HCT116 (cell line): ENCODE measurements around the gene RPS2. TPM values are rescaled to one million over a fixed set of nuclear protein-coding genes. Genes with fewer than 3 reads are reported as not detected.
A peak's percentile ranks its signal among the peaks of the same experiment; 100 is the strongest.

ENCODE experiments used
- ATAC-seq: fragments of 200-7000 bp; cut with Tn5 transposase; 2 replicates; pipeline ENCODE4 v1.9.1; 2020; ENCODE audit warnings: mild to moderate bottlenecking, moderate library complexity
- BruUV-seq: library from RNA; stranded (reverse); fragments of 400-500 nt; replicated peaks from 2 replicates; lab custom pipeline; 2021; lab: Mats Ljungman, UMichigan
- CTCF ChIA-PET: fragments of 300-600 bp; sonication (Branson Sonifier 250); formaldehyde crosslinking; loops from one replicate; lab custom pipeline; 2021; ENCODE audit warnings: antibody characterized with exemption; lab: Charles Lee
- POLR2A ChIA-PET: fragments of 300-600, 350-600 bp; sonication (Branson Sonifier 250); formaldehyde crosslinking; loops from one replicate; lab custom pipeline; 2021; ENCODE audit warnings: antibody characterized with exemption; lab: Charles Lee
- RAD21 ChIA-PET, 2 experiments: fragments of 300-600 bp; sonication (Branson Sonifier 250); formaldehyde crosslinking; loops; one replicate each; lab custom pipeline; 2023; ENCODE audit warnings: low total read pairs in 2 of 2; ENCODE audit not compliant: uncharacterized antibody in 2 of 2, unreplicated experiment in 2 of 2, low non-redundant PET in 1 of 2; lab: Charles Lee
- DNase-seq: peaks from one replicate; pipeline ENCODE4 v3.0.0-alpha.2; 2010; ENCODE audit warnings: low read depth, low spot score
- H2AFZ ChIP-seq: fragments of 200-600 bp; shearing (Covaris generic), sonication (generic); 2 replicates; pipeline ENCODE4 v1.6.1; 2017; ENCODE audit warnings: low read depth, mixed run types, mixed read lengths, antibody characterized with exemption, low read length; ENCODE audit not compliant: poor library complexity, severe bottlenecking
- H3K27ac ChIP-seq: 2 replicates; pipeline ENCODE4 v1.5.1; 2012; ENCODE audit warnings: low read depth, low read length
- H3K27me3 ChIP-seq: fragments of 200-600 bp; sonication (generic); 2 replicates; pipeline ENCODE4 v1.6.1; 2016; ENCODE audit warnings: mixed run types, low read length, mixed read lengths; ENCODE audit not compliant: insufficient read depth
- H3K36me3 ChIP-seq, 2 experiments: fragments of 200-500 bp in 1 of 2; fragments of 200-600 bp in 1 of 2; sonication (Bioruptor generic) in 1 of 2; sonication (generic) in 1 of 2; 2 replicates each; pipeline versions ENCODE4 v1.5.1 to v1.6.1; 2014 to 2016; ENCODE audit warnings: low read length in 2 of 2, inconsistent platforms in 1 of 2, mixed read lengths in 1 of 2, mixed run types in 1 of 2; ENCODE audit not compliant: insufficient read depth in 2 of 2, control insufficient read depth in 1 of 2
- H3K4me1 ChIP-seq, 2 experiments: fragments of 200-600 bp in 1 of 2; sonication (generic) in 1 of 2; 2 replicates each; pipeline versions ENCODE4 v1.5.1 to v1.6.1; 2012 to 2017; ENCODE audit warnings: low read length in 2 of 2, inconsistent platforms in 1 of 2, mild to moderate bottlenecking in 1 of 2, mixed read lengths in 1 of 2, mixed run types in 1 of 2, moderate library complexity in 1 of 2; ENCODE audit not compliant: insufficient read depth in 2 of 2, control insufficient read depth in 1 of 2
- H3K4me2 ChIP-seq: fragments of 200-600 bp; sonication (generic); 2 replicates; pipeline ENCODE4 v1.6.1; 2017; ENCODE audit warnings: mixed run types, low read length, mixed read lengths
- H3K4me3 ChIP-seq, 2 experiments: fragments of 200-600 bp in 1 of 2; sonication (generic) in 1 of 2; replicated peaks in 1 of 2; 2 replicates each; pipeline ENCODE4 v1.5.1; 2011 to 2016; ENCODE audit warnings: low read length in 2 of 2, control low read depth in 1 of 2, low read depth in 1 of 2, mild to moderate bottlenecking in 1 of 2, mixed read lengths in 1 of 2, mixed run types in 1 of 2
- H3K79me2 ChIP-seq: fragments of 200-600 bp; sonication (generic); 2 replicates; pipeline ENCODE4 v1.6.1; 2017; ENCODE audit warnings: mild to moderate bottlenecking, mixed run types, low read length, moderate library complexity, mixed read lengths; ENCODE audit not compliant: insufficient read depth
- H3K9ac ChIP-seq: fragments of 200-600 bp; sonication (generic); 2 replicates; pipeline ENCODE4 v1.6.1; 2016; ENCODE audit warnings: low read length, mixed read lengths
- H3K9me2 ChIP-seq: fragments of 200-600 bp; sonication (generic), shearing (Covaris generic); 2 replicates; pipeline ENCODE4 v1.6.1; 2017; ENCODE audit warnings: mixed run types, mild to moderate bottlenecking, moderate library complexity; ENCODE audit not compliant: insufficient read depth
- H3K9me3 ChIP-seq, 2 experiments: fragments of 200-500 bp in 1 of 2; fragments of 200-600 bp in 1 of 2; sonication (Bioruptor generic) in 1 of 2; sonication (generic) in 1 of 2; 2 replicates each; pipeline ENCODE4 v1.6.1; 2014 to 2017; ENCODE audit warnings: low read length in 2 of 2, mixed read lengths in 2 of 2, inconsistent platforms in 1 of 2, low read depth in 1 of 2, mild to moderate bottlenecking in 1 of 2, mixed run types in 1 of 2, moderate library complexity in 1 of 2; ENCODE audit not compliant: control insufficient read depth in 1 of 2, insufficient read depth in 1 of 2
- H4K20me1 ChIP-seq: fragments of 200-600 bp; sonication (generic), shearing (Covaris generic); 2 replicates; pipeline ENCODE4 v1.6.1; 2017; ENCODE audit warnings: mixed run types, mild to moderate bottlenecking, moderate library complexity; ENCODE audit not compliant: insufficient read depth
- EGR1 ChIP-seq: IDR thresholded peaks from 2 replicates; pipeline ENCODE4 v1.6.1; 2012; ENCODE audit warnings: low read depth
- EZH2phosphoT487 ChIP-seq: fragments of 200-600 bp; IDR thresholded peaks from 2 replicates; pipeline ENCODE4 v1.6.1; 2018; ENCODE audit warnings: antibody characterized with exemption, borderline replicate concordance
- JUND ChIP-seq: IDR thresholded peaks from 2 replicates; pipeline ENCODE4 v1.6.1; 2012
- POLR2AphosphoS5 ChIP-seq: IDR thresholded peaks from 2 replicates; pipeline ENCODE4 v1.6.1; 2011; ENCODE audit warnings: mild to moderate bottlenecking, low read depth, low read length, moderate library complexity
- RAD21 ChIP-seq: IDR thresholded peaks from 2 replicates; pipeline ENCODE4 v1.6.1; 2012; ENCODE audit warnings: low read depth, mild to moderate bottlenecking
- YY1 ChIP-seq: IDR thresholded peaks from 2 replicates; pipeline ENCODE4 v1.6.1; 2011; ENCODE audit warnings: low read length, low read depth, moderate library complexity, mild to moderate bottlenecking; ENCODE audit not compliant: insufficient replicate concordance; ENCODE audit errors: extremely low read depth
- ZFX ChIP-seq: fragments of 450-650 bp; IDR thresholded peaks from 2 replicates; pipeline ENCODE4 v1.6.1; 2017
- intact Hi-C: fragments of 100-400 bp; cut with micrococcal nuclease; formaldehyde crosslinking; loops from 2 replicates; pipeline ENCODE4 v1.10.0; 2022
- total RNA-seq: library from RNA; stranded (reverse); gene quantifications from one replicate; pipeline ENCODE4 v1.2.1, GENCODE V29; 2021; ENCODE audit not compliant: unreplicated experiment
- TF ChIP-seq, protein P1 (sequence below): IDR thresholded peaks from 2 replicates; pipeline ENCODE4 v1.6.1; 2012; ENCODE audit warnings: low read depth
- TF ChIP-seq, protein P2 (sequence below), 3 experiments: fragments of 200-600 bp in 1 of 3; sonication (generic) in 1 of 3; IDR thresholded peaks in 2 of 3; conservative IDR thresholded peaks in 1 of 3; 2 replicates each; pipeline ENCODE4 v1.5.1; 2012 to 2017; ENCODE audit warnings: low read depth in 2 of 3, low read length in 2 of 3, antibody characterized with exemption in 1 of 3, borderline replicate concordance in 1 of 3, control low read depth in 1 of 3, mild to moderate bottlenecking in 1 of 3, mixed read lengths in 1 of 3, mixed run types in 1 of 3, moderate library complexity in 1 of 3; ENCODE audit not compliant: insufficient read depth in 1 of 3

The RPS2 gene
- total RNA-seq, 1 experiment from 2014 or later = 6,265 TPM

DNA sequence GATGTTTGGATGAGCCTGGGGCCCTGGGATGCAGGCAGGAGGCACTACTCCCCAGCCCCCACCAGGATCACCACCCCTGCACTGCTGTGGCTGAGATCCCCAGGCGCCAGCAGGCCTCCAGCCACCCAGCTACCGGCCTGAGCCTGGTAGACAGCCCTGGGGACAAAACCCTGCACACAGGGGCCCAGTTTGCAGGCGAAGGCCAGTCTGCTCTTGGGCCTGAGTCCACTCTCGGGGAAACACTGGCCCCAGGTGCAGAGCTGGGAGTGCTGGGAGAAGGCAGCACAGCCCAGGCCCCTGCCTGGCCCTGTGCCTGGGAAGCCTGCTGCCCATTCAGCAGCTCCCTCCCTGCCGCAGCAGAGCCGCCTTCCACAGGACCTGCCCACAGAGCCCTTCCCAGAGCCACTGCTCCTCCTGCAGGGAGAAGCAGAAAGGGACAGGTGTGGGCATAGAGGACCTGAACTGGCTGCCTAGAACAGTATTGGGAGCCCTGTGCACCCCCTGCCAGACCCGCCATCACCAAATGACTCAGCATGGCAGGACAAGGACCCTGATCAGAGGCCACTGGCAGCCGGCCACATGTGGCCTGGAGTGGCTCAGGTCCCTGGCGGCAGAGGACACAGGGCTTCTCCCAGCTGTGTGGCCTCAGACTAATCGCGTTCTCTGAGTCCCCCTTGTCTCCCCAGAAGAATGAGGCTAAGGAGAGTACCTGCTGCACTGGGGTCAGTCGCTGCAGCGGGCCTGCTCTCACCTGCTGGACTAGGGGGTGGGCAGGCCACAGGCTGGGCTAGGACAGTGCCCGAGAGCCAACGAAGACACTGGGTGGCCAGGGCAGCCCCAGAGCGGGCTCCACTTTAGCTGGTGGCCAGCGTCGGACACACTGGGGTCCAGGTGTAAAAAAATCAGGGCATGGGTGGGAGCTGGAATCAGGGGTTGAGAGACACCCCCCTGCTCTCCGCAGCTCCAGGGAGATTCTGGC lies 32.3 kb downstream of the RPS2 start:
- RAD21 ChIA-PET = interaction anchor here (0.6 to 0.7 kb wide), 2 partner anchors 9 to 68 kb away, joined by 3 read pairs; no protein-coding TSS in a partner anchor
- intact Hi-C loops = loop anchor here (1.0 kb wide), 1 partner anchor 69 kb away; no protein-coding TSS in a partner anchor
- Histone ChIP-seq H4K20me1 (no peaks in the 10 kb centered on the region), H3K4me2 (no peak overlapping the region), H3K9ac (0 out of 2 replicates have a peak overlapping the region, but pooled peaks have one; percentile 6), H3K4me1 (peaks cover 23 to 33% of the 10 kb centered on the region in 2 experiments), H3K27me3 (no peaks in the 10 kb centered on the region), H3K9me3 (no peaks in the 10 kb centered on the region), H2AFZ (no peak overlapping the region), H3K36me3 (no peaks in the 10 kb centered on the region), H3K4me3 (no peak overlapping the region), H3K79me2 (no peaks in the 10 kb centered on the region), H3K9me2 (no peaks in the 10 kb centered on the region), H3K27ac (peak overlapping the region; percentile 36; the same call in 1 of the 2 replicates)
- peak; percentile 61 for ATAC-seq
- CTCF ChIA-PET = interaction anchor here (0.8 to 1.3 kb wide), 5 partner anchors 9 to 150 kb away, joined by 3 to 6 read pairs (median 4); partner anchors contain the start of genes MSRB1, NUBP2 and SPSB3
- no peak for TF ChIP-seq EGR1
- TF ChIP-seq RAD21 = peak; percentile 66
- no peak for TF ChIP-seq EZH2phosphoT487
- no peak for TF ChIP-seq ZFX
- TF ChIP-seq YY1 = no peak
- TF ChIP-seq, protein P1, sequence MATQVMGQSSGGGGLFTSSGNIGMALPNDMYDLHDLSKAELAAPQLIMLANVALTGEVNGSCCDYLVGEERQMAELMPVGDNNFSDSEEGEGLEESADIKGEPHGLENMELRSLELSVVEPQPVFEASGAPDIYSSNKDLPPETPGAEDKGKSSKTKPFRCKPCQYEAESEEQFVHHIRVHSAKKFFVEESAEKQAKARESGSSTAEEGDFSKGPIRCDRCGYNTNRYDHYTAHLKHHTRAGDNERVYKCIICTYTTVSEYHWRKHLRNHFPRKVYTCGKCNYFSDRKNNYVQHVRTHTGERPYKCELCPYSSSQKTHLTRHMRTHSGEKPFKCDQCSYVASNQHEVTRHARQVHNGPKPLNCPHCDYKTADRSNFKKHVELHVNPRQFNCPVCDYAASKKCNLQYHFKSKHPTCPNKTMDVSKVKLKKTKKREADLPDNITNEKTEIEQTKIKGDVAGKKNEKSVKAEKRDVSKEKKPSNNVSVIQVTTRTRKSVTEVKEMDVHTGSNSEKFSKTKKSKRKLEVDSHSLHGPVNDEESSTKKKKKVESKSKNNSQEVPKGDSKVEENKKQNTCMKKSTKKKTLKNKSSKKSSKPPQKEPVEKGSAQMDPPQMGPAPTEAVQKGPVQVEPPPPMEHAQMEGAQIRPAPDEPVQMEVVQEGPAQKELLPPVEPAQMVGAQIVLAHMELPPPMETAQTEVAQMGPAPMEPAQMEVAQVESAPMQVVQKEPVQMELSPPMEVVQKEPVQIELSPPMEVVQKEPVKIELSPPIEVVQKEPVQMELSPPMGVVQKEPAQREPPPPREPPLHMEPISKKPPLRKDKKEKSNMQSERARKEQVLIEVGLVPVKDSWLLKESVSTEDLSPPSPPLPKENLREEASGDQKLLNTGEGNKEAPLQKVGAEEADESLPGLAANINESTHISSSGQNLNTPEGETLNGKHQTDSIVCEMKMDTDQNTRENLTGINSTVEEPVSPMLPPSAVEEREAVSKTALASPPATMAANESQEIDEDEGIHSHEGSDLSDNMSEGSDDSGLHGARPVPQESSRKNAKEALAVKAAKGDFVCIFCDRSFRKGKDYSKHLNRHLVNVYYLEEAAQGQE = no peak
- no peak for TF ChIP-seq POLR2AphosphoS5
- TF ChIP-seq, protein P2, sequence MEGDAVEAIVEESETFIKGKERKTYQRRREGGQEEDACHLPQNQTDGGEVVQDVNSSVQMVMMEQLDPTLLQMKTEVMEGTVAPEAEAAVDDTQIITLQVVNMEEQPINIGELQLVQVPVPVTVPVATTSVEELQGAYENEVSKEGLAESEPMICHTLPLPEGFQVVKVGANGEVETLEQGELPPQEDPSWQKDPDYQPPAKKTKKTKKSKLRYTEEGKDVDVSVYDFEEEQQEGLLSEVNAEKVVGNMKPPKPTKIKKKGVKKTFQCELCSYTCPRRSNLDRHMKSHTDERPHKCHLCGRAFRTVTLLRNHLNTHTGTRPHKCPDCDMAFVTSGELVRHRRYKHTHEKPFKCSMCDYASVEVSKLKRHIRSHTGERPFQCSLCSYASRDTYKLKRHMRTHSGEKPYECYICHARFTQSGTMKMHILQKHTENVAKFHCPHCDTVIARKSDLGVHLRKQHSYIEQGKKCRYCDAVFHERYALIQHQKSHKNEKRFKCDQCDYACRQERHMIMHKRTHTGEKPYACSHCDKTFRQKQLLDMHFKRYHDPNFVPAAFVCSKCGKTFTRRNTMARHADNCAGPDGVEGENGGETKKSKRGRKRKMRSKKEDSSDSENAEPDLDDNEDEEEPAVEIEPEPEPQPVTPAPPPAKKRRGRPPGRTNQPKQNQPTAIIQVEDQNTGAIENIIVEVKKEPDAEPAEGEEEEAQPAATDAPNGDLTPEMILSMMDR (IDR thresholded peaks at IDR 0.05 in 2 of 3, conservative IDR thresholded peaks at IDR 0.05 in 1 of 3; ENCODE audit: borderline replicate concordance in 1 of 3, insufficient read depth in 1 of 3, low read depth in 2 of 3, low read length in 2 of 3) = peak; percentile 42 to 55 (median 45); a peak in 4 of 6 replicates
- no peak for TF ChIP-seq JUND
- POLR2A ChIA-PET = interaction anchor here (1.2 kb wide), 1 partner anchor 66 kb away, joined by 3 read pairs; no protein-coding TSS in a partner anchor
- no peak for DNase-seq
- no TSS peak for BruUV-seq
